ENCODE data around the gene FSTL5.

The FSTL5 gene

DNA sequence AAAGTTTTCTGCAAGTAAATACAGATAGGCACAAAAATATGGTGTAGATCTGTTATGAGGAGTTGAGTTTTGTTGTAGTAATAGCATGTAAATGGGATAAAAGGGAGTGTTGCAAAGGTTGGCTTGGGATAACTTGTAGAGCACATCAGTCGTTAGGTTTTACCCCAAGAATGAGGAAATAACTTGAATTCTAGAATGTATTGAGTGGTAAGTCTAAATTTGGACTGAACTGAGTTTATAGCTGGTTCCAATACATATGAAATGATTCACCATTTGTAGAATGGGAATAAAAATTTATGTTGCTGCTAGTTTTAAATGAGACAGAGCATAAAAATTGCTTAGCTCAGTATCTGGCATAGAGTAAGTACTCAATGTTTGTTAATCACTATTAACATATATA lies 719.2 kb downstream of the FSTL5 start:
- 86% methylated on average over 1 of the region's 1 CpG for WGBS

DNA sequence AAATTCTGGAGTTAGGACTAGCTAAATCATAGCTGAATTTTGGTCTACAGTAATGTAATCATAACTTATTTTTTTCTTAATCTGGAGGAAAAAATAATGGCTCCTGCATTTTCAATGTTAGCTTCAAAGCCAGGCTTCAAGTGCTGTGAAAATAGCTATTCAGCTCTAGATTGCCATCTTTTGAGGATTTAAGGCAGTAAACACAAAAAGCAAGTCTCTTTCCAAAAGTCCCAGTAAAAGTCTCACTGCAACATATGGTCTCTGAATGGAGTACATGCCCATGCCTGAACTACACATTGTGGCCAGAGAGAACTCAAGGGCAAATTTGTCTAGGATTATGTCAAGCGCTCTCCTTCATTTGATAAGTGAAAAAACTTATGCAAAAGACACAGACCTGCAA lies 720.9 kb downstream of the FSTL5 start:
- no peak overlapping the region for H3K4me3 ChIP-seq (ENCODE audit: low read length)
- peaks cover 9% of the 10 kb centered on the region for H3K4me1 ChIP-seq (ENCODE audit: insufficient read depth, low read length)
- H3K27ac ChIP-seq (ENCODE audit: low read depth, low read length): no peak overlapping the region
- H3K36me3 ChIP-seq (ENCODE audit: insufficient read depth, low read length): no peaks in the 10 kb centered on the region
- H3K27me3 ChIP-seq (ENCODE audit: insufficient read depth, low read length): no peaks in the 10 kb centered on the region
- H3K9me3 ChIP-seq (ENCODE audit: insufficient read depth, low read depth, low read length): no peaks in the 10 kb centered on the region
- WGBS: 91% methylated on average over 1 of the region's 1 CpG
- no peak overlapping the region for H3K9ac ChIP-seq (ENCODE audit: low read depth, low read length)

More for the DNA sequence above, 719.2 kb downstream of the FSTL5 start:
- Histone ChIP-seq H3K9ac (ENCODE audit: low read depth, low read length) (no peak overlapping the region), H3K36me3 (ENCODE audit: insufficient read depth, low read length) (no peaks in the 10 kb centered on the region), H3K27ac (ENCODE audit: low read depth, low read length) (no peak overlapping the region), H3K27me3 (ENCODE audit: insufficient read depth, low read length) (no peaks in the 10 kb centered on the region), H3K9me3 (ENCODE audit: insufficient read depth, low read depth, low read length) (no peaks in the 10 kb centered on the region), H3K4me1 (ENCODE audit: insufficient read depth, low read length) (peaks cover 20% of the 10 kb centered on the region), H3K4me3 (ENCODE audit: low read length) (no peak overlapping the region)

DNA sequence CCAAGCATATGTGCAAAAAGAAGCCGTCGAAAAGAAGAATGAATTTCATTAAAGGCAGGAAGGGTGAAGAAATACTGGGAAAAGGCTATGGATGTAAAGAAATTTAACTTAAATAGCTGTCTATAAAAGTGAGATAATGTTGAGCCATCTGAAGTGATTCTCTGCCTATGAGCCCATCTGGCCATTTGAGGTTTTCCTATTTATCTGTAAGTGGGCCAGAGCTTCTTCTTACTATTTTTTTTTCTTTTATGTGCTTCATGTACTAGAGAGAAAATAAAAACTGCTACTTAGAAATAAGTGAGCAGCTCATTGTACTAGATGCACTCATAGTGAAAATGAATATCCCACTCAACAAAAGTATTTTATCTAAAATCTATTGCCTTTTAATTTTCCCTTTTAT lies 725.7 kb downstream of the FSTL5 start:
- H3K36me3 ChIP-seq (ENCODE audit: insufficient read depth, low read length): no peaks in the 10 kb centered on the region
- 97% methylated on average over 2 of the region's 2 CpGs for WGBS
- no peak overlapping the region for H3K4me3 ChIP-seq (ENCODE audit: low read length)
- no peak overlapping the region for H3K9ac ChIP-seq (ENCODE audit: low read depth, low read length)
- H3K27me3 ChIP-seq (ENCODE audit: insufficient read depth, low read length): no peaks in the 10 kb centered on the region
- H3K4me1 ChIP-seq (ENCODE audit: insufficient read depth, low read length): no peaks in the 10 kb centered on the region
- H3K27ac ChIP-seq (ENCODE audit: low read depth, low read length): no peak overlapping the region
- H3K9me3 ChIP-seq (ENCODE audit: insufficient read depth, low read depth, low read length): no peaks in the 10 kb centered on the region

DNA sequence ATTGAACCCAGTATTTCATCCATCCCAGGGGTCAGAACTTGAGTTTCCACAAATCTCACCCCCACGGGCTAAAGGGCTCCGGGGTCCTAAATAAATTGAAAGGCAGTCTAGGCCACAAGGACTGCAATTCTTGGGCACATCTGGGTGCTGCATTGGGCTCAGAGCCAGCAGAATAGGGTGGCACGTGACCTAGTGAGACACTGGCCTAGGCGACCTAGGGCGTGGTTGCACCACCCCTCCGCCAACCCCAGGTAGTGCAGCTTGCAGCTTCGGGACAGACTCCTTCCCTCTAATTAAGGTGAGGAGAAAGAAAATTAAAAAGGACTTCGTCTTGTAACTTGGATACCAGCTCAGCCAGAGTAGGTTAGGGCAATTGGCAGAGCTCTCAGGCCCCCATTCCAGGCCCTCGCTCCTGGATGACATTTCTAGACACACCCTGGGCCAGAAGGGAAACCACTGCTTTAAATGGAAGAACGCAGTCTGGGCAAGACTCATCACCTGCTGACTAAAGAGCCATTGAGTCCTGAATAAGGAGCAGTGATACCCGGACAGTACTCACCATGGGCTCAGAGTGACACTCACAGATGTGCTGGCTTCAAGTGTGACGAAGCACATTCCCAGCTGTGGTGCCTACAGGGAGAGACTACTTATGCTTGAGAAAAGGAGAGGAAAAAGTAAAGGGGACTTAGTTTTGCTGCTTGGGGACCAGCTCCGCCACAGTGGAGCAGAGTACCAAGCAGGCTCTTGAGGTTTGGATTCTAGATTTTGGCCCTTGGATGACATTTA lies 735.4 kb downstream of the FSTL5 start:
- H3K27ac ChIP-seq (ENCODE audit: low read depth, low read length): no peak overlapping the region
- H3K9me3 ChIP-seq (ENCODE audit: insufficient read depth, low read depth, low read length): no peaks in the 10 kb centered on the region
- no peak overlapping the region for H3K9ac ChIP-seq (ENCODE audit: low read depth, low read length)
- H3K27me3 ChIP-seq (ENCODE audit: insufficient read depth, low read length): no peaks in the 10 kb centered on the region
- no peaks in the 10 kb centered on the region for H3K36me3 ChIP-seq (ENCODE audit: insufficient read depth, low read length)
- WGBS: 97% methylated on average over 12 of the region's 13 CpGs
- H3K4me1 ChIP-seq (ENCODE audit: insufficient read depth, low read length): no peaks in the 10 kb centered on the region
- H3K4me3 ChIP-seq (ENCODE audit: low read length): no peak overlapping the region

DNA sequence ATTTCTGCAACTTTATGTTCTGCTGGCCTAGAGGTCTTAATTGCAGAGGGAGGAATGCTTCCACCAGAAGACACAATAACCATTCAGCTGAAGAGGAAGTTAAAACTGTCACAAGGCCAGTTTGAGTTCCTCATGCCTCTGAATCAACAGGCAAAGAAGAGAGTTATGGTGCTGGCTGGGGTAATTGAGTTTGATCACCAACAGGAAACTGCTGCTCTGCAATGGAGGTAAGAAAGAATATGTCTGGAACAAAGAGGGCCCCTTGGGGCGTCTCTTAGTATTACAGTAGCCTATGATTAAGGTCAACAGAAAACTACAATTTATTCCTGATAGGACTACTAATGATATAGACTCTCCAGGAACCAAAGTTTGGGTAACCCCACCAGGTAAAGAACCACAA lies 744.0 kb downstream of the FSTL5 start:
- H3K4me1 ChIP-seq (ENCODE audit: insufficient read depth, low read length): no peaks in the 10 kb centered on the region
- no peaks in the 10 kb centered on the region for H3K9me3 ChIP-seq (ENCODE audit: insufficient read depth, low read depth, low read length)
- H3K36me3 ChIP-seq (ENCODE audit: insufficient read depth, low read length): no peaks in the 10 kb centered on the region
- no peak overlapping the region for H3K27ac ChIP-seq (ENCODE audit: low read depth, low read length)
- H3K27me3 ChIP-seq (ENCODE audit: insufficient read depth, low read length): no peaks in the 10 kb centered on the region
- WGBS: 83% methylated on average over 1 of the region's 1 CpG
- H3K4me3 ChIP-seq (ENCODE audit: low read length): no peak overlapping the region
- no peak overlapping the region for H3K9ac ChIP-seq (ENCODE audit: low read depth, low read length)

DNA sequence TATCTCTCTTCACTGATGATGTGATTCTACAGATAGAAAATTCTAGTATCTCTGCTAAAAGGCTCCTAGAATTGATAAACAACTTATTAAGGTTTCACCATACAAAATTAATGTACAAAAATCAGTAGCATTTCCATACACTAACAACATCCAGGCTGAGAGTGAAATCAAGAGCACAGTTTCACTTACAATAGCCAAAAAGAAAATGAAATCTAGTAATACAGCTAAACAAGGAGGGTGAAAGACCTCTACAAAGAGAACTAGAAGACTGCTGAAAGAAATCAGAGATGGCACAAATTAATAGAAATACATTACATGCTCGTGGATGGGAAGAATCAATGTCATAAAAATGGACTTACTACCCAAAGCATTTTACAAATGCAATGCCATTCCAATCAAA lies 751.9 kb downstream of the FSTL5 start:
- Histone ChIP-seq H3K9ac (ENCODE audit: low read depth, low read length) (no peak overlapping the region), H3K36me3 (ENCODE audit: insufficient read depth, low read length) (no peaks in the 10 kb centered on the region), H3K27ac (ENCODE audit: low read depth, low read length) (no peak overlapping the region), H3K4me3 (ENCODE audit: low read length) (no peak overlapping the region), H3K27me3 (ENCODE audit: insufficient read depth, low read length) (no peaks in the 10 kb centered on the region), H3K9me3 (ENCODE audit: insufficient read depth, low read depth, low read length) (no peaks in the 10 kb centered on the region), H3K4me1 (ENCODE audit: insufficient read depth, low read length) (no peaks in the 10 kb centered on the region)
- WGBS: 100% methylated on average over 1 of the region's 1 CpG

DNA sequence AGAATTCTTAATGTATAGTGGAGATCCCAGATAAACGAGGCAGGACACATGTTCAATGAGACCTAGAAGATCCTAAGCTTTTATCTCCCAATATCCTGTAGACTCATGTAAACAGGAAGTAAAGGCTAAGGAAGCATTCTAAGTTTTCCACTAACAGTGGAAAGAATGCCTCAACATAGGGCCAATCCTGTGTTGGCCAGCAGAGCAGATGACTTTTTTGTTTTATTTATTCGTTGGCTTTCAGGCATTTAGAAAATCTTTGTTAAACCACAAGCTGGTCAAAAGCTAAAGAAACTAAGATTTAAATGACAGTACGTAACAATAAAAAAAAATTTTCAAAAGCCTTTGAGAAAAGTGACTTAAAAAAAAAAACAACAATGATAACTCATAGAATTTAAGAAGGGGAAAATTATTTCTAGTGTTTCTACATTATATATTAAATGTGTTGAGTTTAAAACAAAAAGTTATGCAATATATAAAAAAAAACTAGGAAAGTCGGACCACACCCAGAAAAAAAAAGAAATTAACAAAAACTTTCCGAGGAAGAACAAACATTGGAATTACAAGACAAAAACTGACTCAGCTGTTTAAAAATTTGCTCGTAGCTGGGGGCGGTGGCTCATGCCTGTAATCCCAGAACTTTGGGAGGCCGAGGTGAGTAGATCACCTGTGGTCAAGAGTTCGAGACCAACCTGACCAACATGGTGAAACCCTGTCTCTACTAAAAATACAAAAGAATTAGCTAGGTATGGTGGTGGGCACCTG lies 759.3 kb downstream of the FSTL5 start:
- Histone ChIP-seq H3K9me3 (ENCODE audit: insufficient read depth, low read depth, low read length) (no peaks in the 10 kb centered on the region), H3K27me3 (ENCODE audit: insufficient read depth, low read length) (no peaks in the 10 kb centered on the region), H3K9ac (ENCODE audit: low read depth, low read length) (no peak overlapping the region), H3K4me3 (ENCODE audit: low read length) (no peak overlapping the region), H3K36me3 (ENCODE audit: insufficient read depth, low read length) (no peaks in the 10 kb centered on the region), H3K27ac (ENCODE audit: low read depth, low read length) (no peak overlapping the region), H3K4me1 (ENCODE audit: insufficient read depth, low read length) (peaks cover 6% of the 10 kb centered on the region; the same call in 1 of the 2 replicates)
- 93% methylated on average over 8 of the region's 9 CpGs for WGBS

DNA sequence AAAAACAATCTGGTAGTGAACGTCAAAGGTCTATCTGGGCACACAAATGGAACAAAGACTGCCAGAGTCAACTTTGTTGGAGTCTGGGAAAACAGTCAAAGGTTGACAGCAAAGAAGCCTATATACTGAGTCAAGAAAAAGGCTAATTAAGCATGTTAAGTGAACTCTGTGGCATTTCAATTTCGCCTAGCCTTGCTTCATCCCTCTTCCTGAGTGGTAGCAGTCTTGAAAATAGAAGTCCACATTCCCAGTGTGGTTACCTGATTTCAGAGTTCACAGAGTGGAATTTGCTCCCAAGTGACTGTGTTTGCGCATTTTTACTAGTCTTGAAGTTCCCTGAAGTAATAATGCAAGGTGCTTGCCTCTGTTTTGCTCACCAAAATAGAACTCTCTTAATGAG lies 760.0 kb downstream of the FSTL5 start:
- no peaks in the 10 kb centered on the region for H3K36me3 ChIP-seq (ENCODE audit: insufficient read depth, low read length)
- H3K9me3 ChIP-seq (ENCODE audit: insufficient read depth, low read depth, low read length): no peaks in the 10 kb centered on the region
- H3K4me3 ChIP-seq (ENCODE audit: low read length): no peak overlapping the region
- no peak overlapping the region for H3K9ac ChIP-seq (ENCODE audit: low read depth, low read length)
- H3K4me1 ChIP-seq (ENCODE audit: insufficient read depth, low read length): peaks cover 6% of the 10 kb centered on the region; the same call in 1 of the 2 replicates
- no peaks in the 10 kb centered on the region for H3K27me3 ChIP-seq (ENCODE audit: insufficient read depth, low read length)
- no peak overlapping the region for H3K27ac ChIP-seq (ENCODE audit: low read depth, low read length)
- 89% methylated on average over 3 of the region's 3 CpGs for WGBS

DNA sequence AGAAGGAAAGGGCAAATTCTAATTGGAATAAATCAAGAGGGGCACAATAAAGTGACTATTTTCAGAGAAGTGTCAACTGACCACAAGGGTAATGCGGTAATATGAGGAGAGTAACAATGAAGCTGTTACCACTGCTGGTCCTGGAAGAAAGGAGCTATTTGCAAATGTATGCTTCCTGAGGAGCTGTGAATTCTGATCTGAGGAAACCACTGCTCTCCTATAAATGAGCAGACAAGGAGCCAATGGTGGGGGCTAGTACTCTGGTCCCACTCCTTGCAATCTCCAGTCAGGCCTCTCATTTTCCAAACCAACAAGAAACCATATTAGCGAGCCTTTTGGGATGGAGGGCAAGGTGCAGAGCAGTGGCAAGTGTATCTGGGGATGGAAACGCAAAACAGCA lies 770.2 kb downstream of the FSTL5 start:
- WGBS: 21% methylated on average over 3 of the region's 3 CpGs
- peaks cover 20% of the 10 kb centered on the region for H3K4me1 ChIP-seq (ENCODE audit: insufficient read depth, low read length)
- no peak overlapping the region for H3K4me3 ChIP-seq (ENCODE audit: low read length)
- H3K36me3 ChIP-seq (ENCODE audit: insufficient read depth, low read length): no peaks in the 10 kb centered on the region
- no peaks in the 10 kb centered on the region for H3K9me3 ChIP-seq (ENCODE audit: insufficient read depth, low read depth, low read length)
- no peak overlapping the region for H3K9ac ChIP-seq (ENCODE audit: low read depth, low read length)
- H3K27me3 ChIP-seq (ENCODE audit: insufficient read depth, low read length): no peaks in the 10 kb centered on the region
- H3K27ac ChIP-seq (ENCODE audit: low read depth, low read length): no peak overlapping the region

DNA sequence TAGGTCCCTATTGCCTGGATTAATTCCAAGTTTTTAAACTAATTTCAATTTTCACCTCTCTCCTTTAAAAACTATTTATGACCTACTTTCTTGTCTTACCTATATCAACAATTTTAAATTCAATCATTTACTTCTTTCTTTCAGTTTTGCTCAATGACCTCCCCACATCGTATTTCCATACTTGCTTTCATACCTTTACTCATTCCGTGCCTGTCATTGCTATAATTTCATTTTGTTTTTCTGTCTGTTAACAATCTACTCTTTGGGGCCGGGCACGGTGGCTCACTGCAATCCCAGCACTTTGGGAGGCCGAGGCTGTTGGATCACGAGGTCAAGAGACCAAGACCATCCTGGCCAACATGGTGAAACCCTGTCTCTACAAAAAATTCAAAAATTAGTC lies 781.1 kb downstream of the FSTL5 start:
- Histone ChIP-seq H3K27ac (ENCODE audit: low read depth, low read length) (no peak overlapping the region), H3K9ac (ENCODE audit: low read depth, low read length) (no peak overlapping the region), H3K9me3 (ENCODE audit: insufficient read depth, low read depth, low read length) (no peaks in the 10 kb centered on the region), H3K36me3 (ENCODE audit: insufficient read depth, low read length) (no peaks in the 10 kb centered on the region), H3K4me3 (ENCODE audit: low read length) (no peak overlapping the region), H3K4me1 (ENCODE audit: insufficient read depth, low read length) (no peaks in the 10 kb centered on the region), H3K27me3 (ENCODE audit: insufficient read depth, low read length) (no peaks in the 10 kb centered on the region)
- WGBS: 92% methylated on average over 6 of the region's 6 CpGs

DNA sequence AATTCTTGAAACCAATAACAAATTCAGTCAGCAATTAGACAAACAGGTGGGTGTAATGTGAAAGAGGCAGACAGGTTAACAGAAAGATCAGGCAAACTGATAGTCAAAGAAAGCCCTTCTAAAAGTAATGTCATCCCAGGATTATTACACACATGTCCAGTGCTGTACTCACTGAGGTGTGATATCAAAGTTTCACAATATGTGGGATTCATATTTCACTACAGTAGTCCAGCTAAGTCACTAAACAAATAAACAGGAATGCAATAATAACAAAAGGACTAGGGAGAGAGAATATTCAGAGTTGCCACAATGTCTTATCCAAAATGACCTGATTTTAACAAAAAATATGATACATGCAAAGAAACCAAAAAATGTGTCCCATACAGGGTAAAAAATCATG lies 787.5 kb downstream of the FSTL5 start:
- no peaks in the 10 kb centered on the region for H3K36me3 ChIP-seq (ENCODE audit: insufficient read depth, low read length)
- no peak overlapping the region for H3K4me3 ChIP-seq (ENCODE audit: low read length)
- no peak overlapping the region for H3K27ac ChIP-seq (ENCODE audit: low read depth, low read length)
- no peaks in the 10 kb centered on the region for H3K4me1 ChIP-seq (ENCODE audit: insufficient read depth, low read length)
- no peaks in the 10 kb centered on the region for H3K27me3 ChIP-seq (ENCODE audit: insufficient read depth, low read length)
- no peak overlapping the region for H3K9ac ChIP-seq (ENCODE audit: low read depth, low read length)
- H3K9me3 ChIP-seq (ENCODE audit: insufficient read depth, low read depth, low read length): no peaks in the 10 kb centered on the region
